Stimulated activated CD4-positive, alpha-beta T cell treated with anti-CD3 and anti-CD28 coated beads, Interleukin-12 subunit alpha, Interleukin-12 subunit beta, amount 100 ng/mL, for 4 hours (primary cell): ENCODE data around the gene NTN4.
"Not testable (repeated sequence)": the region's sequence is repeated elsewhere in the genome, so short reads cannot be mapped to it uniquely, and the experiment has no call there.

ENCODE experiments used
- DNase-seq: peaks from one replicate; pipeline ENCODE4 v3.0.0-alpha.2; 2020

The NTN4 gene

DNA sequence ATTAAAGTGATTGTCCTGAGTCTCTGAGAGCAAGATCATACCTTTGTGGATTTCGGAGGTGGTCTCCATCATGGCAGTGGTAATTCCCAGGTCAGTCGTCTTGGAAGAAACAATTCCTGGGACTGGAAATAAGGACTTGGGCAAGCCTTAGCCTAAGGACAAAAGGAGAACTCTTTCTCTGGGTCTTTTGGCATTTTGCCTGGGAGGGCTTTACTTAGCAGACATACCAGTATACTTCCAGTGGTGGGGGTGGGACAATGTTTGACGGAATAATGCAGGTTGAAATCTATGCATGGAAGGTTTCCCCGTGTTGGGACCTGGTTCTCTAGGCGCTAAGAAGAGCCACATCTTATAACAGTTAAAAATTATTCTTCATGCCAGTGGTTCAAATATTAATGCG lies 168.8 kb downstream of the NTN4 start:
- DNase-seq: no peak

DNA sequence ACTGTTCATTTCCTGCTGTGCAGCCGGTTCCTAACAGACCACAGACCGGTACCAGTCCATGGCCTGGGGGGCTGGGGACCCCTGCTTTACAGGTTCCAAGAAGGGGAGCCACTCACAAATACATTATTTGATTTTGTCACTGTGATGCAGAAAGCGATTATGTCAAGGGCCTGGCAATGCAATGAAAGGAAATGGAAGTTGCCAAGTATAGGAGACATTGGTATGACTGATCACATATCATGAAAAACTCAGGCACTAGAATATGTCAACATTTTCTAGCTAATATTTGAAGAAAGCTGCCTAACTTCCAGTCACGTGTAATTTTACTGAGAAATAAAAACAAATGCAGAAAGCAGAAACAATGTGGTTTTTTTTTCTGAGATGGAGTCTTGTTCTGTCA lies 170.4 kb downstream of the NTN4 start:
- DNase-seq: no peak

DNA sequence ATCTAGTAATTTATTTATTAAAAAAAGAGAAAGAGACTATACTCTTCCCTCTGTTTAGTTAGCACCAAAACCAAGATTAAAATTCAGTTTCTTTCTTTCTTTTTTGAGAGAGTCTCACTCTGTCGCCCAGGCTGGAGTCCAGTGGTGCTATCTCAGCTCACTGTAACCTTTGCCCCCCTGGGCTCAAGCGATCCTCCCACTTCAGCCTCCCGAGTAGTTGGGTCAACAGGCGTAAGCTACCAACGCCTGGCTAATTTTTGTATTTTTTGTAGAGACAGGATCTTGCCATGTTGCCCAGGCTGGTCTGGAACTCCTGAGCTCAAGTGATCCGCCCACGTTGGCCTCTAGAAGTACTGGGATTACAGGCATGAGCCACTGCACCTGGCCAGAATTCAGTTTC lies 174.1 kb downstream of the NTN4 start:
- not testable (repeated sequence) for DNase-seq

DNA sequence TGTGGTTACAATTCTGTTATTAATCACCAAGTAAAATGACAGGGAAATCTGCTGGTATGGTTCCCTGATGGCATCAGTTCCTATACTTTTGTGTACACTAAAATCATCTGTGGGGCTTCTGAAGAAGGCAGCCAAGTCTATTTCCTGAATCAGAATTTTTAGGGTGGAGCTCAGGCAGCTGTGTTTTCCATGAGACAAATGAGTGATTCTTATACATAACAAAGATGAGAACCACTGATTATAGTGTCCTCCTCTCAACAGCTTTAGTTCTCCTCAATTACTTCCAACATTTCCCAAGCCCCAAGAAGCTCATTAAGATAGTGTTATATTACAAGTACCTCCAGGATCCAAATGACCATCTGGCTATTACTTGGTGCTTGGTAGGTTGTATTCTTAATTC lies 174.8 kb downstream of the NTN4 start:
- DNase-seq: no peak

DNA sequence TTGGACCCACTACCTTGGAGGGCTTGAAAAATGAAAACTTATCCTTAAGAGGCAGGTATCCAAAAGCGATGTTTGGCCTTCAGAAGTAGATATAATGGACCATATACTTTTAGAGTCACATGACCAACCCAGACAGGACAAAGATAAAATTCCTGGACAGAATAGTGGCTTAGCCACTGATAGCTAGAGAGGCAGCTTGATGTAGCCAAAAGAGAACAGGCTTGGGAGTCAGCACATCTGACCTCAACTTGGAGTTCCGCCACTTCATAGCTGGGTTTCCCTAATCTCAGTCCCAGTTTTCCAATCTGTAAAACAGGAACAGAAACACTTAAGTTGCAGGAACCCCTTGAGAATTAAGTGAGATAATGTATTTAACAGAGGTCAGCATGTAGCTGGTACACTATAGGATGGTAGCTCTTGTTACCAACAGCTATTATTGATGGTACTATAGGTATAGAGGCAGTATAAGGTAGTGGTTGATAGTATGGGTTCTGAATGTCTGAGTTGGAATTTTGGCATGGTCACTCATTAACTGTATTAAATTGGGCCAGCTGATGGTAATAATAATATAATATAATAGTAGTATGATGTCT lies 176.1 kb downstream of the NTN4 start:
- DNase-seq: no peak

DNA sequence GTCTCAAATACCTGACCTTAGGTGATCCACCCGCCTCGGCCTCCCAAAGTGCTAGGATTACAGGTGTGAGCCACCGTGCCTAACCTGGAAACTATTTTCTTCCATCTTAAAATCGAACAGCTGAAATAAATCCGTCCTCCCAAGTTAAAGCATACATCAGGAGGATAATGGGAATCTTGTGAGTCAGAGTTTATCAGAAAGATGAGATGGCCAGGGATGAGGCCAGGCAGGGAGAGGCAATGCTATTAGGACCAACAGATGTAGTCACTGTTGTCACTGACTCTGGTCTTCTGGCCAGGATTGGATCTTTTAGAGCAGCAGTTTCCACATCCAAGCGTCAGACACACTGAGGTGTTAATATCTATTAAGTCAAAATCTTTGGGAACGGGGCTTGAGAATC lies 177.5 kb downstream of the NTN4 start:
- no peak for DNase-seq

DNA sequence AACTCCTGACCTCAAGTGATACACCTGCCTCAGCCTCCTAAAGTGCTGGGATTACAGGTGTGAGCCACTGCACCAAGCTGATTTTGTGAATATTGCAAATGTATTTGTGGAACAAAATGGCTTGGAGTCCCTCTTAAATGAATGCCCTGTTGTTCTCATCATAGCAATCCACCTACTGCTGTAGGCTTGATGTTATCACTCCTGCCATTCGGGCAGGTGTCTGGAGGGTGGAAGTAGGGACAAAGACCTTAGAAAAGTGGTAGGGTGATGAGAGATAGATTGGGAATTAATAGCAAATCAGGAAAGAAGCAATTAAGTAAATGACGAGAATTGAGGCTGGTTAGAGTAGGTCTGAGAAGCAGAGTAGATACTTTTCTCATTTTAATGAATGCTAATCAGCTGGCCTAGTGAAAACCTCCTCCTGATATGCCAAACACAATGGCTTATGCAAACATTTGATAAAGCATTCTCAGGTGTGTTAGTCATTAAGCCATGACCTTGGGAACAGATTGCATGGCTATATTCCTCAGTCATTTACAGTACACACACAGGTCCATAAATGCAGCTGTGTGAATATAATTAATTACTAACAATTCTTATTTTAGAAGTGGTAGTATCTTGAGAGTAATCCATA lies 178.8 kb downstream of the NTN4 start:
- DNase-seq: no peak

DNA sequence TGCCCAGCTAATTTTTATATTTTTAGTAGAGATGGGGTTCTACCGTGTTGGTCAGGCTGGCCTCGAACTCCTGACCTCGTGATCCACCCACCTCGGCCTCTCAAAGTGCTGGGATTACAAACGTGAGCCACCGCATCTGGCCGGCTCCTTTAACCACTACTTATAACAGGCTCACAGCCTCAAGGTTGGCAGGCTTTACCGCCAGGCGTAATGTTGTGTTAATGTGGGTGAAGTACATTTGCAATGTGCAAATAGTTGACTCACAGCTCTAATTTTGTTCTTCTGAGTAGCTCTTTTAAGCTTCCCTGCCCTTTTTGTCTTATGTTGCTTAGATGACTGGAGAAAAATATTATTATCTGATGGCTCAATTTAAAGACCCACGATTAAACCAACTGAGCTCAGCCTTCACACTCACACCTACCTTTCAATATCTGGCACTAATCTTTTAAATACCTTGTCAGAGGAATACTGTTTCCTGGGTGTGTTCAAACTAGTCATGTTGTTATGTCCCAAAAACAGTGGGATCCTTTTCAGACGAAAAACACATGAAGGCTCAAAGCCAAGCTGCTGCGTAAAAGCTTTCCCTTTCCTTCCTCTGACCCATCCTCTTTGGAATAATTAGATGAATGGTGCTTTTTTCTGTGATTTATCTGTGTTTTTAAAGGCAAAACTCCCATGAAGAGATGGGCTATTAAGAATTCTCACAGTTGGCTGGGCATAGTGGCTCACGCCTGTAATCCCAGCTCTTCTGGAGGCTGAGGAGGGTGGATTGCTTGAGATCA lies 182.1 kb downstream of the NTN4 start:
- DNase-seq: no peak
